Muscle layer of duodenum (tissue), 2 donors: ENCODE data around the gene IL21.
"Not testable (repeated sequence)": the region's sequence is repeated elsewhere in the genome, so short reads cannot be mapped to it uniquely, and the experiment has no call there.

Experiments used
- H3K27ac ChIP-seq: one replicate; pipeline ENCODE4 v1.7.0; 2013; ENCODE audit warnings: mild to moderate bottlenecking, low read length
- H3K27me3 ChIP-seq: one replicate; pipeline ENCODE4 v1.7.0; 2013; ENCODE audit warnings: low read depth, mild to moderate bottlenecking, control low read depth, low read length
- H3K36me3 ChIP-seq, 2 donors: one replicate each; pipeline ENCODE4 v1.7.0; 2013; ENCODE audit warnings: low read length in 2 of 2, control low read depth in 1 of 2, mild to moderate bottlenecking in 1 of 2; ENCODE audit not compliant: insufficient read depth in 2 of 2, control insufficient read depth in 1 of 2
- H3K4me1 ChIP-seq, 2 donors: one replicate each; pipeline ENCODE4 v1.7.0; 2013; ENCODE audit warnings: low read length in 2 of 2, mild to moderate bottlenecking in 2 of 2, control low read depth in 1 of 2, moderate library complexity in 1 of 2; ENCODE audit not compliant: insufficient read depth in 2 of 2, control insufficient read depth in 1 of 2
- H3K4me3 ChIP-seq, 2 donors: one replicate each; pipeline ENCODE4 v1.7.0; 2013; ENCODE audit warnings: low read length in 2 of 2, low read depth in 1 of 2, mild to moderate bottlenecking in 1 of 2
- H3K9me3 ChIP-seq, 2 donors: one replicate each; pipeline ENCODE4 v1.7.0; 2013; ENCODE audit warnings: low read length in 2 of 2, control low read depth in 1 of 2, mild to moderate bottlenecking in 1 of 2; ENCODE audit not compliant: control insufficient read depth in 1 of 2
- donor health status: healthy.

Gene IL21

GRCh38 chr4:122576261-122577188, 44.3 kb downstream of the IL21 start:
- no peaks in the 10 kb centered on the region for H3K9me3 ChIP-seq
- H3K27me3 ChIP-seq, result no peaks in the 10 kb centered on the region
- H3K4me3 ChIP-seq, result no peak overlapping the region
- H3K36me3 ChIP-seq, result no peaks in the 10 kb centered on the region
- no peaks in the 10 kb centered on the region for H3K4me1 ChIP-seq
- no peak overlapping the region for H3K27ac ChIP-seq

GRCh38 chr4:122574347-122574746, 46.5 kb downstream of the IL21 start:
- not testable (repeated sequence) for H3K27ac ChIP-seq, H3K9me3 ChIP-seq, H3K4me3 ChIP-seq, H3K36me3 ChIP-seq, H3K27me3 ChIP-seq, H3K4me1 ChIP-seq

- Histone ChIP-seq H3K9me3 (peaks cover 0 to 3% of the 10 kb centered on the region in 2 donors), H3K27me3 (no peaks in the 10 kb centered on the region), H3K36me3 (no peaks in the 10 kb centered on the region), H3K4me1 (no peaks in the 10 kb centered on the region), H3K27ac (no peak overlapping the region), H3K4me3 (no peak overlapping the region)
Measured at GRCh38 chr4:122562449-122562848, 58.4 kb downstream of the IL21 start.
